CD14-positive monocyte (primary cell): ENCODE measurements around the gene HAUS7. TPM values are rescaled to one million over a fixed set of nuclear protein-coding genes. Genes with fewer than 3 reads are reported as not detected.

ENCODE experiments used
- DNase-seq, 3 donors: peaks; one replicate each; pipeline ENCODE4 v3.0.0-alpha.2; 2011 to 2022
- H2AFZ ChIP-seq: 2 replicates; pipeline ENCODE4 v1.6.0; 2012; ENCODE audit warnings: mild to moderate bottlenecking, low read depth, low read length, inconsistent platforms; ENCODE audit not compliant: insufficient read depth, poor library complexity, severe bottlenecking
- H3K27ac ChIP-seq, 2 donors: 1 replicate in 1 of 2; 2 replicates in 1 of 2; pipeline ENCODE4 v1.5.1; 2012 to 2013; ENCODE audit warnings: low read length in 2 of 2, control low read depth in 1 of 2, inconsistent platforms in 1 of 2, low read depth in 1 of 2, mild to moderate bottlenecking in 1 of 2
- H3K27me3 ChIP-seq, 2 donors: one replicate each; pipeline versions ENCODE4 v1.6.0 to v1.6.1; 2011 to 2013; ENCODE audit warnings: low read length in 2 of 2; ENCODE audit not compliant: control insufficient read depth in 2 of 2, insufficient read depth in 2 of 2
- H3K36me3 ChIP-seq, 2 donors: replicated peaks in 1 of 2; 1 replicate in 1 of 2; 2 replicates in 1 of 2; pipeline versions ENCODE4 v1.5.1 to v1.6.1; 2012 to 2013; ENCODE audit warnings: low read length in 2 of 2, control low read depth in 1 of 2, inconsistent platforms in 1 of 2, mild to moderate bottlenecking in 1 of 2; ENCODE audit not compliant: insufficient read depth in 2 of 2, control insufficient read depth in 1 of 2
- H3K4me1 ChIP-seq, 2 donors: 1 replicate in 1 of 2; 2 replicates in 1 of 2; pipeline versions ENCODE4 v1.5.1 to v1.6.1; 2012 to 2013; ENCODE audit warnings: low read length in 2 of 2, control low read depth in 1 of 2, inconsistent platforms in 1 of 2, mild to moderate bottlenecking in 1 of 2, moderate library complexity in 1 of 2; ENCODE audit not compliant: insufficient read depth in 2 of 2, control insufficient read depth in 1 of 2
- H3K4me2 ChIP-seq: replicated peaks from 2 replicates; pipeline ENCODE3; 2012; ENCODE audit warnings: low read length, moderate library complexity, mild to moderate bottlenecking; ENCODE audit not compliant: poor library complexity, severe bottlenecking; ENCODE audit errors: extremely low read depth
- H3K4me3 ChIP-seq, 3 experiments: fragments of 200-600 bp in 1 of 3; sonication (generic) in 1 of 3; replicated peaks in 1 of 3; 1 replicate in 2 of 3; 2 replicates in 1 of 3; pipeline ENCODE4 v1.5.1; 2011 to 2013; ENCODE audit warnings: low read length in 3 of 3, mild to moderate bottlenecking in 3 of 3, control low read depth in 2 of 3, low read depth in 2 of 3, inconsistent platforms in 1 of 3, moderate library complexity in 1 of 3
- H3K79me2 ChIP-seq: 2 replicates; pipeline ENCODE4 v1.6.0; 2012; ENCODE audit warnings: mild to moderate bottlenecking, control low read depth, inconsistent platforms, low read length, moderate library complexity; ENCODE audit not compliant: insufficient read depth
- H3K9ac ChIP-seq: 2 replicates; pipeline ENCODE4 v1.6.0; 2017; ENCODE audit warnings: low read length, mild to moderate bottlenecking; ENCODE audit not compliant: insufficient read depth, poor library complexity, severe bottlenecking
- H3K9me3 ChIP-seq, 2 donors: replicated peaks in 1 of 2; 1 replicate in 1 of 2; 2 replicates in 1 of 2; pipeline versions ENCODE4 v1.5.1 to v1.6.1; 2012 to 2013; ENCODE audit warnings: low read length in 2 of 2, control low read depth in 1 of 2; ENCODE audit not compliant: control insufficient read depth in 1 of 2, insufficient read depth in 1 of 2
- H4K20me1 ChIP-seq: 2 replicates; pipeline ENCODE4 v1.6.0; 2012; ENCODE audit warnings: mild to moderate bottlenecking, low read length, control low read depth, moderate library complexity; ENCODE audit not compliant: insufficient read depth
- H3K27ac Mint-ChIP-seq, 7 donors: one replicate each; pipeline ENCODE4 v1.8.0; 2020; ENCODE audit warnings: mild to moderate bottlenecking in 7 of 7, mixed read lengths in 7 of 7, moderate library complexity in 6 of 7, inconsistent platforms in 2 of 7
- H3K27me3 Mint-ChIP-seq, 3 donors: one replicate each; pipeline ENCODE4 v1.8.0; 2021 to 2022; ENCODE audit warnings: low read depth in 3 of 3, mild to moderate bottlenecking in 3 of 3, mixed read lengths in 3 of 3, moderate library complexity in 3 of 3, inconsistent platforms in 1 of 3
- H3K36me3 Mint-ChIP-seq, 2 donors: one replicate each; pipeline ENCODE4 v1.8.0; 2020; ENCODE audit warnings: mixed read lengths in 2 of 2, inconsistent platforms in 1 of 2, mild to moderate bottlenecking in 1 of 2
- H3K4me1 Mint-ChIP-seq: one replicate; pipeline ENCODE4 v1.8.0; 2020; ENCODE audit warnings: mild to moderate bottlenecking, mixed read lengths
- H3K4me3 Mint-ChIP-seq, 2 donors: one replicate each; pipeline ENCODE4 v1.8.0; 2020; ENCODE audit warnings: mild to moderate bottlenecking in 2 of 2, mixed read lengths in 2 of 2, moderate library complexity in 1 of 2
- H3K9me3 Mint-ChIP-seq, 7 donors: one replicate each; pipeline ENCODE4 v1.8.0; 2020 to 2022; ENCODE audit warnings: mixed read lengths in 7 of 7, mild to moderate bottlenecking in 6 of 7, moderate library complexity in 6 of 7, inconsistent platforms in 2 of 7
- WGBS: methylation state at CpG from one replicate; pipeline ENCODE4 v1.1.5; 2013; ENCODE audit warnings: missing lambda C conversion rate; ENCODE audit not compliant: insufficient coverage; 5-methylcytosine and 5-hydroxymethylcytosine counted together
- intact Hi-C, 2 donors: fragments of 100-400 bp; cut with micrococcal nuclease; formaldehyde crosslinking; loops; one replicate each; pipeline versions ENCODE4 v1.15.0 to v1.15.1; 2023
- polyA plus RNA-seq, 3 donors: library from polyadenylated mRNA; depleted of rRNA in 1 of 3; unstranded in 2 of 3; stranded (reverse) in 1 of 3; fragments of 300-500 nt in 2 of 3; fragments of >200 nt in 1 of 3; fragmentation: Illumina TruSeq in 2 of 3; gene quantifications; 1 replicate in 2 of 3; 2 replicates in 1 of 3; pipeline ENCODE4 v1.2.3, GENCODE V29; 2012 to 2021
- TF ChIP-seq, protein P1 (sequence below): fragments of 200-600 bp; IDR thresholded peaks from one replicate; pipeline ENCODE4 v1.8.0; 2022; ENCODE audit warnings: antibody characterized with exemption, mild to moderate bottlenecking

Gene HAUS7
- polyA plus RNA-seq, 3 donors, result 23.8 to 37.5 (median 26.7) TPM

DNA sequence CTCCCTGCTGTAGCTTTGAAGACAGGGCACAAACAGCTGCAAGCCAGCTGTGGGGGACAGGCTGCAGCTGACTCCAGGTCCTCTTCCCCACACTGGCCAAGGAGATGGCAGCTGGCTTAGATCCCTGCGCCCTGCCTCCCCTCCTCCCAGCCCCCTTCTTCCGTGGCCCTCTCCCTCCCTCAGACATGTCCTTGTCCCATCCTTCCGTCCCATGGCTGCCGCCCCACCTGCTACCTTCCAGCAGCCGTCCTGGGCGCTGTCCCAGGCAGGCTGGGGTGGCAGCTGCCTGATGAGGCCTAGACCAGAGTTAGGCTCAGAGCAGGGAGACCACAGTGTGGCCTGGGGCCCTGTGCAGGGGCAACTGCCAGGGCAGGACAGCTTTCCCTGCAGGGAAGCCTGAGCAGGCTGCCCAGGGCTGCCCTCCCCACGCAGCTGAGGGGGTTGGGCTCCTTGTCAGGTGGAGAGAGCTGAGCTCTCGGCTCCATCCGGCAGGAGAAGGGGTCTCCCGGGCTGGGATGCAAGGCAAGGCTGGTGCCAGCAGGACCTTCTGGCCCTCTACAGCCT lies 21.1 kb upstream of the HAUS7 start:
- Histone ChIP-seq H3K4me1 (no peaks in the 10 kb centered on the region), H3K9ac (no peak overlapping the region), H3K79me2 (no peaks in the 10 kb centered on the region), H3K27ac (no peak overlapping the region), H3K4me3 (no peak overlapping the region), H4K20me1 (no peaks in the 10 kb centered on the region), H3K27me3 (peaks cover 0 to 8% of the 10 kb centered on the region in 2 donors), H3K9me3 (no peaks in the 10 kb centered on the region), H2AFZ (no peak overlapping the region), H3K4me2 (no peak overlapping the region), H3K36me3 (no peaks in the 10 kb centered on the region)
- H3K27me3 Mint-ChIP-seq, result peaks cover 15 to 28% (median 16%) of the 10 kb centered on the region in 3 donors
- TF ChIP-seq, protein P1, sequence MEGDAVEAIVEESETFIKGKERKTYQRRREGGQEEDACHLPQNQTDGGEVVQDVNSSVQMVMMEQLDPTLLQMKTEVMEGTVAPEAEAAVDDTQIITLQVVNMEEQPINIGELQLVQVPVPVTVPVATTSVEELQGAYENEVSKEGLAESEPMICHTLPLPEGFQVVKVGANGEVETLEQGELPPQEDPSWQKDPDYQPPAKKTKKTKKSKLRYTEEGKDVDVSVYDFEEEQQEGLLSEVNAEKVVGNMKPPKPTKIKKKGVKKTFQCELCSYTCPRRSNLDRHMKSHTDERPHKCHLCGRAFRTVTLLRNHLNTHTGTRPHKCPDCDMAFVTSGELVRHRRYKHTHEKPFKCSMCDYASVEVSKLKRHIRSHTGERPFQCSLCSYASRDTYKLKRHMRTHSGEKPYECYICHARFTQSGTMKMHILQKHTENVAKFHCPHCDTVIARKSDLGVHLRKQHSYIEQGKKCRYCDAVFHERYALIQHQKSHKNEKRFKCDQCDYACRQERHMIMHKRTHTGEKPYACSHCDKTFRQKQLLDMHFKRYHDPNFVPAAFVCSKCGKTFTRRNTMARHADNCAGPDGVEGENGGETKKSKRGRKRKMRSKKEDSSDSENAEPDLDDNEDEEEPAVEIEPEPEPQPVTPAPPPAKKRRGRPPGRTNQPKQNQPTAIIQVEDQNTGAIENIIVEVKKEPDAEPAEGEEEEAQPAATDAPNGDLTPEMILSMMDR, result no peak
- 88% methylated on average over 4 of the region's 10 CpGs for WGBS
- no peak overlapping the region for H3K27ac Mint-ChIP-seq
- no peaks in the 10 kb centered on the region for H3K36me3 Mint-ChIP-seq
- no peak overlapping the region for H3K4me3 Mint-ChIP-seq
- DNase-seq, result no peak
- peaks cover 2% of the 10 kb centered on the region for H3K4me1 Mint-ChIP-seq
- intact Hi-C loops, result no loop called here
- H3K9me3 Mint-ChIP-seq, result peaks cover 0 to 6% (median 0%) of the 10 kb centered on the region in 7 donors

DNA sequence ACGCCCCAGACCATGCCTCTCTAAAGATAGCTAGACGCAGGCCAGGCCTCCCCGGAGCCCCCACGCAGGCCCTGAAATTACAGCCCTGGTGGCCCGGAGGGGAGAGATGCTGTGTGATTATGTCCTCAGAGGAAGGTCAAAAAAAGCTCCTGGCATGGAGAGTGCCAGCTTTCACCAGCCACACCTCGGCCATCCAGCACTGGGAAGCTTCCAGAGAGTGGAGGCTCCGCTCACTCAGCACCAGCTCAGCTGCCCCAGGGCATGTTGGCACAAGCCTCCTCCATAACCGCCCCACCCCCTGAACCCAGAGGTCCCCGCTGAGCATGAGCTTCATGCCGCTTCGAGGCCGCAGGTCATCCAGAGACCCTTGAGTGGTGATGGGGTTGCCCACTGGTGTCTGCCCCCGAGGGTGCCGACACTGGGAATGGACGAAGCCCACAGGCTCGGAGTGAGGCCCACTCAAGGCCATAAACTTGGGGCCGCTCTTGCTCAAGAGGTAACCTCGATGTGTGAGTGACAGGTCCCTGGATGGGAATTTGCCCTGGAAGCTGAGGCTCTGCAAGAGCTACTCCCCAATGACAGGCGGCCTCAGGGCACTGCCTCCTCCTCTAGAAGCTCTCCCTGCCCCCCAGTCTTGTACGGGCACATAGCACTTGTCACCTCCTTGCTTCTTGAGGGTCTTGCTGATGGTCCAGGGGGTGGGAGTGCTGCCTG lies 20.0 kb upstream of the HAUS7 start:
- Histone ChIP-seq H2AFZ (no peak overlapping the region), H3K4me2 (no peak overlapping the region), H3K36me3 (no peaks in the 10 kb centered on the region), H3K79me2 (no peaks in the 10 kb centered on the region), H3K27ac (no peak overlapping the region), H3K27me3 (peaks cover 0 to 4% of the 10 kb centered on the region in 2 donors), H3K4me1 (no peaks in the 10 kb centered on the region), H3K9ac (no peak overlapping the region), H3K4me3 (no peak overlapping the region), H4K20me1 (no peaks in the 10 kb centered on the region), H3K9me3 (no peaks in the 10 kb centered on the region)
- DNase-seq, result no peak
- peaks cover 2% of the 10 kb centered on the region for H3K4me1 Mint-ChIP-seq
- H3K27ac Mint-ChIP-seq, result no peak overlapping the region
- TF ChIP-seq, protein P1, result no peak
- no peaks in the 10 kb centered on the region for H3K36me3 Mint-ChIP-seq
- no peak overlapping the region for H3K4me3 Mint-ChIP-seq
- WGBS, result 52% methylated on average over 3 of the region's 20 CpGs
- H3K9me3 Mint-ChIP-seq, result peaks cover 0 to 8% (median 0%) of the 10 kb centered on the region in 7 donors
- intact Hi-C loops, result no loop called here
- H3K27me3 Mint-ChIP-seq, result peaks cover 10 to 18% (median 12%) of the 10 kb centered on the region in 3 donors
